Stimulated activated CD4-positive, alpha-beta T cell treated with anti-CD3 and anti-CD28 coated beads, Interleukin-15, amount 100 ng/mL, for 48 hours (primary cell): ENCODE measurements around the gene TNPO3.
"Not testable (repeated sequence)": the region's sequence is repeated elsewhere in the genome, so short reads cannot be mapped to it uniquely, and the experiment has no call there.

ENCODE experiments used
- DNase-seq, 2 donors: peaks; one replicate each; pipeline ENCODE4 v3.0.0-alpha.2; 2020; ENCODE audit warnings: low read depth in 2 of 2

Gene TNPO3

DNA sequence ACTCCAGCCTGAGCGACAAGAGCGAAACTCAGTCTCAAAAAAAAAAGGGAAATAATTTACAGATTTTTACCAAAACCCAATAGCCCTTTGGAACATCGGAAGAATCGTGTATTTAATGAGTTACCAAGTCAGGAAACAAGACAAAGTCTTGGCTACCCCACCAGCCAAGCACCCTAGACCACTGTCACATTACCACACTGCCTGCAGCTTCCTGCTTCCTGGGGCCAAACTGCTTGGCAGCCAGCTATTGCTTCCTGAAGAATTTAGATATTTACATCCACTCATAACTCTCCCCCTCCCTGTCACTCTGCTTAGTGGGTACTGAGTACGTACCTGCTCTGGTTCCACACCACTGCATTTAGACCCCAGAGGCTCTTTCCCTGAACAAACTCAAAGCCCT is 14.1 kb upstream of the TNPO3 start:
- no peak for DNase-seq

DNA sequence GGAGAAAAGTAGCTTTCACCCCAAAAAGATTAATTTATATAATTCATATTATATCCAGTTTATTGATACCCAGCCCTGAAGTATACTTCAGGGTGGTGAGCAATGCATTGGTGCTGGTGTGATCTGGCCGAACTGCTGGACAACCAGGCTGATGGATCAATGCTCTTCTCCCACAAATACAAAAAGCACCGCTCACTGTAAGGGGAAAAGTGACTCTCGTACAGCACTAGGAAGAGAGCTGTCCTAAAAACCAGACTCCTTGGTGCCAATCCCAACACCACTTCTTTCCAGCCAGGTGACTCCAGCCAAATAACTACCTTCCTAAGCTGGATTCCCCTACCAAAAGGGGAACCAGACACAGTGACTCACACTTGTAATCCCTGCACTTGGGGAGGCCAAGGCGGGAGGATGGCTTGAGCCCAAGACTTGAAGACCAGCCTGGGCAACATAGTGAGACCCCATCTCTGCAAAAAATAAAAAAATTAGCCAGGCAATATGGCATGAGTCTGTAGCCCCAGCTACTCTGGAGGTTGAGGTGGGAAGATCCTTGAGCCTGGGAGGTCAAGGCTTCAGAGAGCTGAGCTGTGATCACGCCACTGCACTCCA is 13.1 kb upstream of the TNPO3 start:
- no peak for DNase-seq

DNA sequence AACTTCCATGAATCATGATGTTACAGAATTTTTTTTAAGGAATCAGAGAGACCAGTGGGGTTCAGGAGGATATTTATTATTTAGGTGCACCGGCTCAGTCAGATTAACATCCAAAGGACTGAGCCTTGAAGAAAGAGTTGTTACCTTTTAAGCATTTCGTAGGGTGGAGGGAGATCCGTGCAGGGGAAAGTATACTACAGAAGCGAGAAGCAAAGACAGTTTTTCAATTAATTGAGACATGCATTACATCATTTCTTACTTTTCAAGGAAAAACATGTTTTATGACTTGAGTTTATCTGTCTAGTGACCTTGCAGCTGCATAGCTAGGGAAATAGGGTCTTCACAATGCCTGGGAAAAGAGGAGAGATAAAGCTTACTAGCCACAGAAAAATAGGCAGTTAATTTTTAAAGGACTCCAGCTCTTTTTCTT is 12.2 kb upstream of the TNPO3 start:
- DNase-seq: not testable (repeated sequence)

DNA sequence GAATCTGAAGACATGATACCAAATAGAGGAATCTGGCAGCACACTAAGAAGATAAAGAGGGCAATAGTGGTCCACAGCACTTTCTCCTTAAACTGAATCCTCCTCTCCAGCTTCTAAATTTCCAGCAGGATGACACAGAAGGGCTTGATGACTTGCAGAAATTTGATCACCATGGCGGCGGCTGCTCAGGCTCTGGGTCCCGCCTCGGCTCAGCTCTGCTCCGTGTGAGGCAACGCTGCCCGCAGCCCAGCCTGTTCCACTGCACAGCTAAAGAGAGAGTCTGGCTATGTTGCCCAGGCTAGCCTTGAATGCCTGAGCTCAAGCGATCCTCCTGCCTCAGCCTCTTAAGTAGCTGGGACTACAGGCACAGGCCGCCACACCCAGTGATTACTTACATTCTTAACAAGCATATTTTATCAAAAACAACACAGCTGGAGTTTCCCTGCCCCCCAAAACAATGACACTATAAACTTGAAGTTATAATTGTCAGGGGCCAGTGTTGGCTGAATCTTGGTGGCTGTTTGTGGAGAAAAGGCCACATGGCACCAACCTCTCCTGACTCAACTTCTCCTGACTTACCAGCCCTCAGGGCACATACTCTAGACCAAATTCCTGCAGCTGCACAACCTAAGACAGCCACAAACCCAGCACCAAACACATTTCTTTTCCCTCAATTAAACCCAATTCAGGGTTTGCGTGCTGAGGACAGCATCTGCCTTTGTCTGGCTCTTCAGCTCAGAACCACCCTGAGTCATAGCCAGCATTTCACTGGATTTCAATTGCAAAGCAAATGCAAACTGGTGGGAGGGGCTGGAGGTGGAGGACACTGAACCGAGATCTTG is 11.6 kb upstream of the TNPO3 start:
- no peak for DNase-seq

DNA sequence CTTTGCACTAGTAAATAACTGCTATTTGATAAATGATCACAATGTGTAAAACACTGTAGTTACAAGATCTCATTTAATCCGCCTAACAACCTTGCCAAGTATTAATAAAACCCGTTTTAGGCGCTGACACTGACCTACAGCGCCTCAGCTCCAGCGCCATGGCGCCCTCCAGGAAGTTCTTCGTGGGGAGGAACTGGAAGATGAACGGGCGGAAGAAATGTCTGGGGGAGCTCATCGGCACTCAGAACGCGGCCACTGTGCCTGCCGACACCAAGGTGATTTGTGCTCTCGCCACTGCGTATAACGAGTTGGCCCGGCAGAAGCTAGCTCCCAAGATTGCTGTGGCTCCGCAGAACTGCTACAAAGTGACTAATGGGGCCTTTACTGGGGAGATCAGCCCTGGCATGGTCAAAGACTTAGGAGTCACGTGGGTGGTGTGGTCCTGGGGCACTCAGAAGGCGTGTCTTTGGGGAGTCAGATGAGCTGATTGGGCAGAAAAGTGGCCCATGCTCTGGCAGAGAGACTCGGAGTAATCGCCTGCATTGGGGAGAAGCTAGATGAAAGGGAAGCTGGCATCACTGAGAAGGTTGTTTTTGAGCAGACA is 1.1 kb upstream of the TNPO3 start:
- no peak for DNase-seq

DNA sequence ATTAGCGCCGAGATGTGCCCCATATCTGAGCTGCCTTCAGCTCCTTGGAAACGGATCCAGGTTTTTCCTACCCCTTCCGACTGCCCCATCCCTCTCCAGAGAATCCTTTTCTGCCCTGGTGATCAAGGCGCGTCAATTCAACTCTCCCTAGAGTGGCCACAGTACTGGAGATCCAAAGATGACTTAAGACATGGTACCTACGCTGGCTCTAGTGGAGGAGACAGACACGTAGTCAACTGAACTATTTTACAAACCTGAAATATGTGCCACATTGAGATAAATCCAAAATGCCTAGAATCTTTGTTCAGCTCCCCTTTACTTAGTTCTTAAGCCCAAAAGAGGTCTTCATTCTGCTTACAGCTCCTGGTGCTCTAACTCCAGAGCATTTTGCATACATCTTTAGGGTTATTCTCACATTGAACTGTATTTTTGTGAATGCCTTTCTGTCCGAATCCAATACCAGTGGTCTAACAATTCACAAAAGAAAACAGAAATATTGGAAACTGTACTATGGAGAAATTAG is 444 bp upstream of the TNPO3 start:
- no peak for DNase-seq

DNA sequence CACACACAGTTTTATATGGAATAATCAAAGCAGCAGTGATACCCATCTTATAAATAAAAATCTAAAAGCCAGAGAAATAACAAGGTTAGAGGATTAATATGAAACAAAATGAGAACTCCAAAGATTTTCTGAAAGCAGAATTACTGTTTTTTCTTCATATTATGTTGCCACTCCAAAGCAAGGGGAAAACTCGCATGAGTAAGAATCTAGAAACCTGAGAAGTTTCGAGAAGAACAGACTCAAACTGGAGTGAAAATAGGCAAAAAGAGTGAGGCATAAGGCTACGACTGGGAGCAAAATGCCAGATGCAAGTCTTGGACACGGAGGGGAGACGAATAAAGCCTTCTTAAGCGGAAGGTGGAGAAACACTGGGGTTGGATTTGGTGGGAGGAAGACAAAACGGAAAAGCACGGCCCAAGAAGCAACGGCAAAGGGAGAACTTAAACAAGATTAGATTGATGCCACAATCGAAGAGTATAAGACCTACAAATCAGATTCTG is 923 bp downstream of the TNPO3 start:
- no peak for DNase-seq

DNA sequence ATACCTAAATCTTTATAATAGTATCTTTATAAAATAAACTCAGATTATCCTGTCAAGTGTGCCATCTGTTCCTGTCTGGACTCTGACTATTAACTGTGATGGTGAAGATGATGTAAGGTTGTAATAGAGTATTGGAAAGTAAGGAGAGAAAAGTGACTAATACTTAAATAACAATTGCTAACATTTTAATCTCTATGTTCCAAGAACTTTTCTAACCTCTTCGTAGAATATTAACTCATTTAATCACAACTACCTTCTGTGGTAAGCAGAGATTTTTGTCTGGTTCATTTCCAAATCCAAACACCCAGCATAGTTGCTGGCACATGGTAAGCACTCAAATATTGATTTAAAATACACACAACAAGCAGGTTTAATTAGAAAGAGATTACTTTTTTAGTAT is 2.5 kb downstream of the TNPO3 start:
- DNase-seq: no peak

DNA sequence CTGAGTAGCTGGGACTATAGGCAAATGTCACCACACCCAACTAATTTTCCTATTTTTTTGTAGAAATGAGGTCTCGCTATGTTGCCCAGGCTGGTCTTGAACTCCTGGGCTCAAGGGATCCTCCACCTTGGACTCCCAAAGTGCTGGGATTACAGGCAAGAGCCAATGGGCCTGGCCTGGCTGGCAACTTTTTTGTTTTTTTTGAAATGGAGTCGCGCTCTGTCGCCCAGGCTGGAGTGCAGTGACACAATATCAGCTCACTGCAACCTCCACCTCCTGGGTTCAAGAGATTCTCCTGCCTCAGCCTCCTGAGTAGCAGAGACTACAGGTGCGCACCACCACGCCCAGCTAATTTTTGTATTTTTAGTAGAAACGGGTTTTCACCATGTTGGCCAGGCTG is 3.5 kb downstream of the TNPO3 start:
- not testable (repeated sequence) for DNase-seq

DNA sequence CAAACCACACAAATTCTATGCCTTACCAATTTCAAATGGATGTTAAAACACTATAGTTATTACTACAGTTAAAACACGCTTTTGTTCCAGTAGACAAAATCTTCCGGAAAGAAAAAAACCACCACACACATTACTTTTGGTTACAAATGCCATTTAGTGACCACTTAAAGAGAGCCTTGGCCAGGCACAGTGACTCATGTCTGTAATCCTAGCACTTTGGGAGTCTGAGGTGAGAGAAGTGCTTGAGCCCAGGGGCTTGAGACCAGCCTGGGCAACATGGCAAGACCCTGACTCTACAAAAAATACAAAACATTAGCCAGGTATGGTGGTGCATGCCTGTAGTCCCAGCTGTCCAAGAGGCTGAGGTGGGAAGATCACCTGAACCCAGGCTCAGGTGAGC is 7.2 kb downstream of the TNPO3 start:
- no peak for DNase-seq

DNA sequence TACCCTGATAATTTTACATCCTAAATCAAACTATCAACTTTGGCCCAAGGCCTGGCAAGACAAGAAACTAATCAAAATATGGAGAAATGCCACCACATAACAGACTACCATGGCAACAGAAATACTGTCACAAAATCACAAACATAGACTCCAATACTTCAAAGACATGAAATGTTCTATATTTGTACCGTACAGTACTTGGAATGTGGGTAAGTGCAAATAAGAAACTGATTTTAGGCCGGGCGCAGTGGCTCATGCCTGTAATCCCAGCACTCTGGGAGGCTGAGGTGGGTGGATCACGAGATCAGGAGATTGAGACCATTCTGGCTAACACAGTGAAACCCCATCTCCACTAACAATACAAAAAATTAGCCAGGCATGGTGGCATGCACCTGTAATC is 9.2 kb downstream of the TNPO3 start:
- no peak for DNase-seq

DNA sequence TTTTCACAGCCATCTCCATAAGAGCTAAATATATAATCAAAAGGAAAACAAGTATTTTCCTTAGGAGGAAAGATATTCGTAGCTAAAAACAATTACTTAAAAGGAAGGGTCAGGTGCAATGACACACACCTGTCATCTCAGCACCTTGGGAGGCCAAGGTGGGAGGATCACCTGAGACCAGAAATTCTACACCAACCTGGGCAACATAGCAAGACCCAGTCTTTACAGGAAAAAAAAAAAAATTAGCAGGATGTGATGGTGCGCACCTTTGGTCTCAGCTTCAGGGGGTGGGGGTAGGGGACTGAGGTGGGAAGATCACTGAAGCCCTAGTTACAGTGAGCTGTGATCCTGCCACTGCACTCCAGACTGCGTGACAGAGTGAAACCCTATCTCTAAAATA is 11.9 kb downstream of the TNPO3 start:
- DNase-seq: no peak

DNA sequence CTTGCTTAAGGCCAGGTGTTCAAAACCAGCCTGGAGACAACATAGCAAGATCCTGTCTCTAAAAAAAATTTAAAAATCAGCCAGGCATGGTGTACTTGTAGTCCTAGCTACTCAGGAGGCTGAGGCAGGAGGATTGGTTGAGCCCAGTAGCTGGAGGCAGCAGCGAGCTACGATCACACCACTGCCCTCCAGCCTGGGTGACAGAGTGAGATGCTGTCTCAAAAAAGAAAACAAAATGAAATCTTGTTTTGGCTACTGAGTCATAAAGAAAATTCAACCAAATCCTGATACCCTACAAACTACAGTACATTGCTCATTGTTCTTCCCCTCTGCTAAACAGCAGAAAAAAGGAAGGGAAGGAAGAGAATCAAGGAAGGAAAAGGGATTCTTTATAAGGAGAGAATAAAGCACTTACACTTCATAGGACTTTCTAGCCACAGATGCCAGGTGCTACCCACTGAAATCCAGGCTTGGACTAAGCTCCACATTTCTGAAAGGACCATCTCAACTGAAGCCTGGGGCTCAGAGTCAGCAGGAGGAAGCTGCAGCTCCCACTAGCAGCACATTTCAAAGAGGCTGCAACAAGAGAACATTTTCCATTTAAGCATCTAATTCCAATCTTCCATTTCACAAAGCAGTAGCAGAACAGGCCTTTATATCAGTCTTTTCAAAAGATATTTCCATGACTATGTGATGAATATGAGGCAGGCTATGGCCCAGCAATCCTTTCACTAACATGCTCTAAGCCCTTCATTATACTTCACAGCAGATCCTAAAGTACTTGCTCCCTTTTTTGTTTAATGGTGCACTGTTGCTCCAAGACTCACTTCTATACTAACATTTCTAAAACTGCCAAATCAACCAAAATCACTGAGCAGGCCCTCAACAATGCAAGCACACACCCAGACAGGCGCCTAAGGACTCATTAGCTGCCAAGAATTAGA is 13.5 kb downstream of the TNPO3 start:
- no peak for DNase-seq

DNA sequence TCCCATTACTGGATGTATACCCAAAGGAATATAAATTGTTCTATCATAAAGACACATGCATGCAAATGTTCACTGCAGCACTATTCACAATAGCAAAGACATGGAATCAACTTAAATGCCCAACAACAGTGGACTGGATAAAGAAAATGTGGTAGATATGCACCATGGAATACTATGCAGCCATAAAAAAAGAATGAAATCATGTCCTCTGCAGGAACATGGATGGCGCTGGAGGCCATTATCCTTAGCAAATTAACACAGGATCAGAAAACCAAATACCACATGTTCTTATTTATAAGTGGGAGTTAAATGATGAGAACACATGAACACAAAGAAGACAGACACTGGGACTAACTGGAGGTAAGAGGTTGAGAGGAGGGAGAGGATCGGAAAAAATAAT is 16.4 kb downstream of the TNPO3 start:
- DNase-seq: not testable (repeated sequence)

DNA sequence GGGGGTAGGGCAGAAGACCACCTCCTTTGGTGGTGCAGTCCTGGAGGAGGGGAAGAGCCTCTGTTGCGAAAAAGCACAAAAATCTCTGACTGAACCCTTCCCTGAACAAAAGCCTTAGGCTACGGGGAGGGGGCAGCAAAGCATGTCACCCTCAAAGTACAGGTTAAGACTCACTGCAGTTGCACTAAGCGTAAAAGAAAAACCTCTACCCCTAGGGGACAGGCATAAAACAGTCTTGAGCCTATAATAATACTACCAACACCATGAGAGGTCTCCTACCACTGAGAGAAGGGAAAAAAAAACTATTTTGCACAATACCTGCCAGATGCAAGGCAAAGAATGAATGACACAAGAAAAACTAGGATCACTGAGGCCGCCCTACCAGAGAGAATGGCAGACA is 17.3 kb downstream of the TNPO3 start:
- no peak for DNase-seq

DNA sequence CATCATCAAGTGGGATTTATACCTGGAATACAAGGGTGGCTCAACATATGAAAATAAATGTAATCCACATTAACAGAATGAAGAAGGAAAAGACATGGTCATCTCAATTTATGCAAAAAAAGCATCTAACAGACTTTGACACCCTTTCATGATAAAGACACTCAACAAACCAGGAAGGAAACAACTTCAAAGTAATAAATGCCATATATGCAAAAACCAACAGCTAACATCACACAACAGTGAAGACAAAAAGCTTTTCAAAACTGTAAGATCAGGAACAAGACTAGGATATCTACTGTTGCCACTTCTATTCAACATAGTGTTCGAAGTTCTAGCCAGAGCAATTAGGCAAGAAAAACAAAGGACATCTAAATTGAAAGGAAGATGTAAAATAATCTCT is 22.9 kb downstream of the TNPO3 start:
- no peak for DNase-seq

DNA sequence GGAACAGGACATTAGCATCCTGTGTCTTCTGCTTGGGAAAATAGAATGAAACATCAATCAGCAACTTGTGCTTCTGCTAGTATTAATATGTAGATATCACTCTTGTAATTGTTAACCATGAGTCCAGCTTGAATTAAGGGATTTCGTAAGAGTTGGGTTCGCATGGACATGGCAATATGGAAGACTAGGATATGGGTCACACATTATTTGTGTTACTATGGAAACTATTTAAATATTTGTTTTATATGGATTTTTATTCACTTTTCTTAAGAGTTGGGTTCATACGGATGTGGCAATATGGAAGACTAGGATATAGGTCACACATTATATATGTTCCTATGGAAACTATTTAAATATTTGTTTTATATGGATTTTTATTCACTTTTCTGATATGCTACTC is 24.5 kb downstream of the TNPO3 start:
- DNase-seq: no peak

DNA sequence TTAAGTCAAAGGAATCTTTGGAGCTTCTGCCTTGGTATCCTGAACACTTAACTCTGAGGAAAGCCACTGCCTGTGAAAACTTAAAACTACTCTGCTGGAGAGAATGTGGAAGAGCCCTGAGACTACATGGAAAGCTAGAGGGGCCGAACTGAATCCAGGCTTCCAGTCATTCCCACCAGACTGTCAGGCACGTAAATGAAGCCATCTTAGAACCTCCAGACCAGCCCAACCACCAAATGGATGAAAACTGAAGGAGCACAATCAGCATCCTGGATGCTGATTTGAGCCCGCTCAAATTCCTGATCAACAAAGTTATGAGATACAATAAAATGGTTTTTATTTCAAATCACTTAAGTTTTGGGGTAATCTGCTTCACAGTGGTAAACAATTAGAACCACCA is 30.8 kb downstream of the TNPO3 start:
- no peak for DNase-seq

DNA sequence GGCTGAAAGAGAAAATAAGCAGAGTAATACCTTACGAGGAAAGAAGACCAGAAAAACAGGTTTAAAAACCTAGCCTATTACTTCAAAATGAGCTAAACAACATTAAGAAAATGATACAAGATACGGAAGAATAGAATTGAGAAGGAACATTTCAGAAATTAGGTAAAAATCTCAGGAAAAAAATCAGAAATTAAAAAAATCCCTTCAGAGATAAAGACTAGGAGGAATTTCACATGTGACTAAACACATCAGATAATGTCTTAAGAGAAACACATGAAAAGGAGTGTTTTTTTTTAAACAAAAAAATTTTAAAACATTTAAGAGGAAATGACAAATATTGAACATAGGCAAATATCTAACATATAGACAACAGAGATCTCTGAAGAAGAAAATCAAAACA is 33.3 kb downstream of the TNPO3 start:
- no peak for DNase-seq

DNA sequence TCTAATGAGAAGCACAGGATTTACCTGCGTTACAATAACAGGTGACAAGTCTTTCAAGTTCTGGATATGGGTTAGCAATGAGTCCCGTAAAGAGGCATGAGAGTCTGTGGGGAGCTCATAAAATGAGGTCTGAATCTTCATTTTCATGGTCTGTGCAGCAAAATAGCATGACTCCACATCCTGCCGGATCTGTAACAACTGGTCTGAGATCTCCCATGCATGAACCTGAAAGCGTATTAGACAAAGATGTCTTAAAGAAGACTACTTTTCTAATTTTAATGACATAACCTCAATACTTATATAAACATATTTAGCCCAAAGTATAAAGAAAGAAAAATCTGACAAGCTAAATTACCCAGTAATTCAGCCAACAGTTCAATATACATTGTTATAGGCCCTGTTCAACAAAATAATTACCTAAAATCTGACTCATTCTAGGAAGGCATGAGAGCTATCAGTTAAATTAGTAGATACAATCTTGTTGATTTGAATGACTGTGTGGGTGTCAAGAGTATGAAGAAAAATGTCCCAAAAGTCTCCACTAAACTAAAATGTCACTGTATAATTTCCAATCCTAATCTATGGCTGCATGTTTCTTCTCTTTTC is 36.9 kb downstream of the TNPO3 start:
- no peak for DNase-seq

DNA sequence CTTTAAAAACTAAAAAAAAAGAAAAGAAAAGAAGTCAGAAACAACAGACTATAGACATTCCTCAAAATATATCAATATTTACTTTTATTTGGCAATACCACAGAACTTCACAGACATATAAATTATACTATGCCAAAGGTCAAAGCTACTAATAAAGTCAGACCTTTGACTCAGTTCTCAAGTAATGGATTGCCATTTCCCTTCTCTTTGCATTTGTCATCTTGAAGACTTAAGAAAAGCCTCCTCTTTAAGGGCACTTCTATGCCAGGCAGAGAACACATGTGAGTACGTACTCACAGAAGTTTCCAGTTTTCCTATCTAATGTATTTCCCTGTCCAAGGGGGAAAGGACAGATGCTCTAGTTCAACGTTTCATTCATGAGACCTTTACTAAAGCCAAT is 37.6 kb downstream of the TNPO3 start:
- no peak for DNase-seq
